ENCODE data around the gene PDGFD.

The PDGFD gene

GRCh38 chr11:104000798-104001197, 163.1 kb downstream of the PDGFD start:
- no peak for DNase-seq (ENCODE audit: low read depth)

GRCh38 chr11:103998826-103999508, 165.0 kb downstream of the PDGFD start:
- DNase-seq (ENCODE audit: low read depth) = no peak

GRCh38 chr11:103997082-103997481, 166.9 kb downstream of the PDGFD start:
- no peak for DNase-seq (ENCODE audit: low read depth)

GRCh38 chr11:103995896-103996295, 168.1 kb downstream of the PDGFD start:
- DNase-seq (ENCODE audit: low read depth) = no peak

- DNase-seq (ENCODE audit: low read depth) = no peak
Observed at GRCh38 chr11:103994518-103994917, 169.4 kb downstream of the PDGFD start.

GRCh38 chr11:103994094-103994493, 169.9 kb downstream of the PDGFD start:
- DNase-seq (ENCODE audit: low read depth) = no peak

GRCh38 chr11:103993507-103993906, 170.4 kb downstream of the PDGFD start:
- no peak for DNase-seq (ENCODE audit: low read depth)

- no peak for DNase-seq (ENCODE audit: low read depth)
Observed at GRCh38 chr11:103988595-103988969, 175.4 kb downstream of the PDGFD start.

GRCh38 chr11:103987629-103988594, 176.0 kb downstream of the PDGFD start:
- no peak for DNase-seq (ENCODE audit: low read depth)

- DNase-seq (ENCODE audit: low read depth) = no peak
Observed at GRCh38 chr11:103985041-103985440, 178.9 kb downstream of the PDGFD start.

- no peak for DNase-seq (ENCODE audit: low read depth)
Observed at GRCh38 chr11:103980108-103980507, 183.8 kb downstream of the PDGFD start.

- DNase-seq (ENCODE audit: low read depth) = no peak
Observed at GRCh38 chr11:103978616-103979595, 185.0 kb downstream of the PDGFD start.

- DNase-seq (ENCODE audit: low read depth) = no peak
Observed at GRCh38 chr11:103972013-103972412, 191.9 kb downstream of the PDGFD start.

- DNase-seq (ENCODE audit: low read depth) = no peak
Observed at GRCh38 chr11:103970701-103971249, 193.2 kb downstream of the PDGFD start.

- DNase-seq (ENCODE audit: low read depth) = no peak
Observed at GRCh38 chr11:103968685-103969084, 195.3 kb downstream of the PDGFD start.

GRCh38 chr11:103967985-103968384, 196.0 kb downstream of the PDGFD start:
- no peak for DNase-seq (ENCODE audit: low read depth)

- no peak for DNase-seq (ENCODE audit: low read depth)
Observed at GRCh38 chr11:103964390-103964789, 199.6 kb downstream of the PDGFD start.

- no peak for DNase-seq (ENCODE audit: low read depth)
Observed at GRCh38 chr11:103963648-103964047, 200.3 kb downstream of the PDGFD start.

- no peak for DNase-seq (ENCODE audit: low read depth)
Observed at GRCh38 chr11:103961010-103961409, 202.9 kb downstream of the PDGFD start.

- DNase-seq (ENCODE audit: low read depth) = no peak
Observed at GRCh38 chr11:103960108-103960507, 203.8 kb downstream of the PDGFD start.

GRCh38 chr11:103959279-103959942, 204.5 kb downstream of the PDGFD start:
- no peak for DNase-seq (ENCODE audit: low read depth)
